GM12874 (cell line): ENCODE data around the gene SCOC.

Experiments
- CTCF ChIP-seq: IDR thresholded peaks from 2 replicates; pipeline ENCODE4 v1.5.1; 2011; ENCODE audit warnings: low read depth, mild to moderate bottlenecking, control low read depth, low read length, moderate library complexity; ENCODE audit not compliant: insufficient read depth

The SCOC gene

GRCh38 chr4:140363051-140363450 is 10.4 kb upstream of the SCOC start:
- no peak for TF ChIP-seq CTCF

- TF ChIP-seq CTCF, result no peak
Observed at GRCh38 chr4:140363558-140363957, 9.9 kb upstream of the SCOC start.

- TF ChIP-seq CTCF, result no peak
Observed at GRCh38 chr4:140367738-140368137, 5.7 kb upstream of the SCOC start.

GRCh38 chr4:140368686-140369085 is 4.8 kb upstream of the SCOC start:
- no peak for TF ChIP-seq CTCF

- no peak for TF ChIP-seq CTCF
Observed at GRCh38 chr4:140372751-140373327, 607 bp upstream of the SCOC start.

- TF ChIP-seq CTCF, result no peak
Observed at GRCh38 chr4:140374130-140374477, 658 bp downstream of the SCOC start.

- no peak for TF ChIP-seq CTCF
Observed at GRCh38 chr4:140382732-140383131, 9.3 kb downstream of the SCOC start.
